ENCODE data around the gene ENPP7.

GRCh38 chr17:79752175-79752574 lies 21.4 kb downstream of the ENPP7 start:
- TF ChIP-seq PRDM1 (tag by site-specific recombination; IDR thresholded peaks at IDR 0.05), result no peak
- no peak for TF ChIP-seq ZBTB17 (tag by site-specific recombination; IDR thresholded peaks at IDR 0.05)
- TF ChIP-seq CTCF (tag by site-specific recombination; IDR thresholded peaks at IDR 0.05), result no peak
- no peak for TF ChIP-seq ZNF174 (tag by site-specific recombination; IDR thresholded peaks at IDR 0.05)
- TF ChIP-seq YY1 (tag by site-specific recombination; IDR thresholded peaks at IDR 0.05), result no peak

Data from HEK293 (cell line).